Measurements from ENCODE around the gene MAML2. TPM values are rescaled to one million over a fixed set of nuclear protein-coding genes. Genes with fewer than 3 reads are reported as not detected.
A peak's percentile ranks its signal among the peaks of the same experiment; 100 is the strongest.

Gene MAML2
- total RNA-seq, 4 donors from 2014 or later: 4.7 to 21.7 (median 7.3) TPM

- peaks cover 34 to 82% (median 42%) of the 10 kb centered on the region in 3 donors for H3K4me1 ChIP-seq
- no peaks in the 10 kb centered on the region for H3K27me3 ChIP-seq
- no peaks in the 10 kb centered on the region for H3K9me3 ChIP-seq
- intact Hi-C loops (cut with DNase I): no loop called here
- no peak for DNase-seq
- no peak for TF ChIP-seq POLR2A (IDR thresholded peaks at IDR 0.05)
- TF ChIP-seq, protein P1, sequence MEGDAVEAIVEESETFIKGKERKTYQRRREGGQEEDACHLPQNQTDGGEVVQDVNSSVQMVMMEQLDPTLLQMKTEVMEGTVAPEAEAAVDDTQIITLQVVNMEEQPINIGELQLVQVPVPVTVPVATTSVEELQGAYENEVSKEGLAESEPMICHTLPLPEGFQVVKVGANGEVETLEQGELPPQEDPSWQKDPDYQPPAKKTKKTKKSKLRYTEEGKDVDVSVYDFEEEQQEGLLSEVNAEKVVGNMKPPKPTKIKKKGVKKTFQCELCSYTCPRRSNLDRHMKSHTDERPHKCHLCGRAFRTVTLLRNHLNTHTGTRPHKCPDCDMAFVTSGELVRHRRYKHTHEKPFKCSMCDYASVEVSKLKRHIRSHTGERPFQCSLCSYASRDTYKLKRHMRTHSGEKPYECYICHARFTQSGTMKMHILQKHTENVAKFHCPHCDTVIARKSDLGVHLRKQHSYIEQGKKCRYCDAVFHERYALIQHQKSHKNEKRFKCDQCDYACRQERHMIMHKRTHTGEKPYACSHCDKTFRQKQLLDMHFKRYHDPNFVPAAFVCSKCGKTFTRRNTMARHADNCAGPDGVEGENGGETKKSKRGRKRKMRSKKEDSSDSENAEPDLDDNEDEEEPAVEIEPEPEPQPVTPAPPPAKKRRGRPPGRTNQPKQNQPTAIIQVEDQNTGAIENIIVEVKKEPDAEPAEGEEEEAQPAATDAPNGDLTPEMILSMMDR (IDR thresholded peaks at IDR 0.05): no peak
- no peaks in the 10 kb centered on the region for H3K36me3 ChIP-seq
- peak overlapping the region; percentile 74 to 87 (median 82) for H3K27ac ChIP-seq
- WGBS, 2 donors: 69 to 83% methylated on average over 1 of the region's 1 CpG
- no peak overlapping the region for H3K4me3 ChIP-seq
These were observed 36.9 kb downstream of the MAML2 start for GRCh38 chr11:96306071-96306470.

- intact Hi-C loops (cut with DNase I): no loop called here
- Histone ChIP-seq H3K4me1 (peaks cover 42 to 77% (median 45%) of the 10 kb centered on the region in 3 donors), H3K27ac (peak overlapping the region in 1 of 4 donors; percentile 52), H3K9me3 (no peaks in the 10 kb centered on the region), H3K27me3 (no peaks in the 10 kb centered on the region), H3K4me3 (no peak overlapping the region), H3K36me3 (no peaks in the 10 kb centered on the region)
- no peak for DNase-seq
- WGBS, 2 donors: 85 to 87% methylated on average over 3 of the region's 3 CpGs
- TF ChIP-seq, protein P1 (IDR thresholded peaks at IDR 0.05): no peak
- no peak for TF ChIP-seq POLR2A (IDR thresholded peaks at IDR 0.05)
These were observed 39.0 kb downstream of the MAML2 start for GRCh38 chr11:96303980-96304379.

DNA sequence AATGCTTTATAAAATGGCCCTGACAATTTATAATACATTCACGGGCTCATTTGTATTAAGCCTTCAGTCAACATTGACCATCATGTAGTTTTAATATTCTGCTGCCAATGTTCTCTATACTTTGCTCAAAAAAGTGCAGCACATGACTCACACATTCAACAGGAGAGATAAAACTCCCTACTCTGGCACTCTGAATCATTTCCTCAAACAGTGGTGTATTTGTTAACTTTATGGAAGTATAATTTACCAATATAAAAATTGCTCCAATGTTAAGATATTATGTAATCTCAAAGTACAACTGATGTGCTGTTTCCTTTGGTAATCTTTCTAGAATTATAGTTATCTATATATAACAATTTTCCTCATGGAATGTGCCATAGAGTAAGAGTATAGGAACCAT lies 39.9 kb downstream of the MAML2 start:
- TF ChIP-seq POLR2A (IDR thresholded peaks at IDR 0.05): no peak
- TF ChIP-seq, protein P1 (IDR thresholded peaks at IDR 0.05): no peak
- no peak for DNase-seq
- Histone ChIP-seq H3K27me3 (no peaks in the 10 kb centered on the region), H3K9me3 (no peaks in the 10 kb centered on the region), H3K4me1 (peaks cover 33 to 69% (median 41%) of the 10 kb centered on the region in 3 donors), H3K4me3 (no peak overlapping the region), H3K36me3 (no peaks in the 10 kb centered on the region), H3K27ac (peak overlapping the region in 2 of 4 donors; percentile 13 to 52)
- intact Hi-C loops (cut with DNase I): no loop called here
- WGBS, 2 donors: 23 to 35% methylated on average over 1 of the region's 1 CpG

- TF ChIP-seq, protein P1 (IDR thresholded peaks at IDR 0.05): no peak
- TF ChIP-seq POLR2A (IDR thresholded peaks at IDR 0.05): no peak
- Histone ChIP-seq H3K27me3 (no peaks in the 10 kb centered on the region), H3K9me3 (no peaks in the 10 kb centered on the region), H3K4me1 (peaks cover 21 to 57% (median 33%) of the 10 kb centered on the region in 3 donors), H3K27ac (no peak overlapping the region), H3K4me3 (no peak overlapping the region), H3K36me3 (no peaks in the 10 kb centered on the region)
- WGBS, 2 donors: 88 to 93% methylated on average over 2 of the region's 2 CpGs
- DNase-seq: no peak
- intact Hi-C loops (cut with DNase I): no loop called here
These were observed 41.2 kb downstream of the MAML2 start for GRCh38 chr11:96301818-96302217.

DNA sequence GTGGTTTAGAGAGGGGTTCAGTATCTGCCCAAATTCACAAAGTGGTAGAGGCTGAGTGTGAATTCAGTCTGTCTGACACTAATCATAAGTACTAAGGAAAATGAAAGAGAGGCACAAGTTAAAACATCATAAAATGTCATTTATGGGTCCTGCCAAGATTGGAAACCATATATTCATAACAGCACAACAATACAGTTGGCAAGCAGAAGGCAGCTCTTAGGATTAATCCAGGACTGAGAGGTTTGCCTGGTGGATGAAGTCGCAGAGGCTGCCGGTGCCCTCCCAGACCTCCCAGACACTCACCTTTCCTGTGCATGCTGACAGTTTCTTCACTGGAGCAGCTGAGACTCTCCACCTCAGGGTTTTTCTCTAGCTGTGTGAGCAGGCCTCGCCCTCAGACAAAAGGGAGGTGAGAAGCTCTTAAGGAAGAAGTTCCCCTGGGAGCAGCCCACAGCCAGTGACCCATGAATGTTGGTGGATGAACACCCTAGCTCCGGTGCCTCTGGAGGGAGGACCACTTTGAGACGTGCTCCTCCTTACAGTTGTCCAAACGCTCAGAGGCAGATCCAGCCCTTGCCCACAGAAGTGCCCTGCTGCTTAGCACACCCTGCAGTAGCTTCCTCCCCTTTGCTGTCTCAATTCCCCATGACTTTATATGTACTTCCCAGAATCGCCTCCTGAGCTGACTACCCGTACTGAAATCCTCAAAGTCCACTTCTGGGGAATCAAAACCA lies 43.7 kb downstream of the MAML2 start:
- H3K4me1 ChIP-seq: peaks cover 13 to 49% (median 29%) of the 10 kb centered on the region in 3 donors

More for the DNA sequence above, 43.7 kb downstream of the MAML2 start:
- intact Hi-C loops (cut with DNase I): no loop called here
- Histone ChIP-seq H3K9me3 (no peaks in the 10 kb centered on the region), H3K4me3 (no peak overlapping the region), H3K27ac (peak overlapping the region in 3 of 4 donors; percentile 2 to 58 (median 31)), H3K27me3 (no peaks in the 10 kb centered on the region), H3K36me3 (no peaks in the 10 kb centered on the region)
- no peak for DNase-seq
- WGBS, 2 donors: 59 to 66% methylated on average over 6 to 8 of the region's 8 CpGs
- no peak for TF ChIP-seq POLR2A (IDR thresholded peaks at IDR 0.05)
- TF ChIP-seq, protein P1 (IDR thresholded peaks at IDR 0.05): no peak

All from esophagus squamous epithelium (tissue), 5 donors.